Fibroblast of villous mesenchyme (primary cell): ENCODE measurements around the gene DIP2B. TPM values are rescaled to one million over a fixed set of nuclear protein-coding genes. Genes with fewer than 3 reads are reported as not detected.
A peak's percentile ranks its signal among the peaks of the same experiment; 100 is the strongest.

ENCODE experiments used
- DNase-seq: peaks from one replicate; pipeline ENCODE4 v3.0.0-alpha.2; 2010; ENCODE audit warnings: low read depth
- H3K4me3 ChIP-seq: 2 replicates; pipeline ENCODE4 v1.5.1; 2011; ENCODE audit warnings: low read depth, mild to moderate bottlenecking, low read length
- CTCF ChIP-seq: IDR thresholded peaks from 2 replicates; pipeline ENCODE4 v1.5.1; 2012; ENCODE audit warnings: low read depth, mild to moderate bottlenecking, low read length; ENCODE audit not compliant: insufficient read depth
- total RNA-seq: library from RNA; depleted of rRNA; stranded (reverse); fragments of >200 nt; gene quantifications from 2 replicates; pipeline ENCODE4 v1.2.3, GENCODE V29; 2012

DIP2B gene, protein sequence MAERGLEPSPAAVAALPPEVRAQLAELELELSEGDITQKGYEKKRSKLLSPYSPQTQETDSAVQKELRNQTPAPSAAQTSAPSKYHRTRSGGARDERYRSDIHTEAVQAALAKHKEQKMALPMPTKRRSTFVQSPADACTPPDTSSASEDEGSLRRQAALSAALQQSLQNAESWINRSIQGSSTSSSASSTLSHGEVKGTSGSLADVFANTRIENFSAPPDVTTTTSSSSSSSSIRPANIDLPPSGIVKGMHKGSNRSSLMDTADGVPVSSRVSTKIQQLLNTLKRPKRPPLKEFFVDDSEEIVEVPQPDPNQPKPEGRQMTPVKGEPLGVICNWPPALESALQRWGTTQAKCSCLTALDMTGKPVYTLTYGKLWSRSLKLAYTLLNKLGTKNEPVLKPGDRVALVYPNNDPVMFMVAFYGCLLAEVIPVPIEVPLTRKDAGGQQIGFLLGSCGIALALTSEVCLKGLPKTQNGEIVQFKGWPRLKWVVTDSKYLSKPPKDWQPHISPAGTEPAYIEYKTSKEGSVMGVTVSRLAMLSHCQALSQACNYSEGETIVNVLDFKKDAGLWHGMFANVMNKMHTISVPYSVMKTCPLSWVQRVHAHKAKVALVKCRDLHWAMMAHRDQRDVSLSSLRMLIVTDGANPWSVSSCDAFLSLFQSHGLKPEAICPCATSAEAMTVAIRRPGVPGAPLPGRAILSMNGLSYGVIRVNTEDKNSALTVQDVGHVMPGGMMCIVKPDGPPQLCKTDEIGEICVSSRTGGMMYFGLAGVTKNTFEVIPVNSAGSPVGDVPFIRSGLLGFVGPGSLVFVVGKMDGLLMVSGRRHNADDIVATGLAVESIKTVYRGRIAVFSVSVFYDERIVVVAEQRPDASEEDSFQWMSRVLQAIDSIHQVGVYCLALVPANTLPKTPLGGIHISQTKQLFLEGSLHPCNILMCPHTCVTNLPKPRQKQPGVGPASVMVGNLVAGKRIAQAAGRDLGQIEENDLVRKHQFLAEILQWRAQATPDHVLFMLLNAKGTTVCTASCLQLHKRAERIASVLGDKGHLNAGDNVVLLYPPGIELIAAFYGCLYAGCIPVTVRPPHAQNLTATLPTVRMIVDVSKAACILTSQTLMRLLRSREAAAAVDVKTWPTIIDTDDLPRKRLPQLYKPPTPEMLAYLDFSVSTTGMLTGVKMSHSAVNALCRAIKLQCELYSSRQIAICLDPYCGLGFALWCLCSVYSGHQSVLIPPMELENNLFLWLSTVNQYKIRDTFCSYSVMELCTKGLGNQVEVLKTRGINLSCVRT (N-terminal part only)
- total RNA-seq: 29.8 and 32.9 TPM in 2 replicates

- DNase-seq: peak; percentile 93
- TF ChIP-seq CTCF: peak; percentile 79
- H3K4me3 ChIP-seq: peak within 1 kb of the TSS; percentile 97
These were observed at the start of gene DIP2B for GRCh38 chr12:50504798-50505674. TSS of gene DIP2B (plus strand) at chr12:50504985. CDS start at chr12:50505141, 156 bp downstream.

DNA sequence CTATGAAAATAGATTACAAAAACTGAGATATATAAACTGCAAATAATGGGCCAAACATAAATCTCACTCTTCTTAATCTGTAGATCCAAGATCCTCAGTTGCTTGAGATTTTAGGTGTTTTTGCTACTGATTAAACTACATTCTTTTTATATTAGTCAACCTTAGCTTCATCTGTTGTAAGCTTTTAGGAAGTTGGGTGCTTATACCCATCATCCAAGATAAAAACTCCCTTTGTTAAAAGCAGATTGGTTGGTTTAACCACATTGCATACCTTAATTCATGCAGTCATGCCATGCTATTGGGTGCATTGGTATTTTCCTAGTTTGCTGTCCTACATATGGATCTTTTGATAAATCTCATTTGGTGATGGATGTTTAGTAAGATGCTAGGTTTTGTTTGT is 46.2 kb upstream of the DIP2B start:
- no peak for TF ChIP-seq CTCF
- DNase-seq: peak; percentile 12
- H3K4me3 ChIP-seq: no peak overlapping the region

- no peak for TF ChIP-seq CTCF
- H3K4me3 ChIP-seq: no peak overlapping the region
- no peak for DNase-seq
These were observed 37.3 kb upstream of the DIP2B start for GRCh38 chr12:50467439-50467838.

GRCh38 chr12:50477241-50477832 is 27.4 kb upstream of the DIP2B start:
- TF ChIP-seq CTCF: no peak
- H3K4me3 ChIP-seq: no peak overlapping the region
- no peak for DNase-seq

GRCh38 chr12:50482571-50482970 is 22.2 kb upstream of the DIP2B start:
- TF ChIP-seq CTCF: no peak
- DNase-seq: no peak
- H3K4me3 ChIP-seq: no peak overlapping the region
